Measurements from ENCODE around the gene MTRF1.

The MTRF1 gene

GRCh38 chr13:41213316-41213715 is 50.1 kb downstream of the MTRF1 start:
- no peak for TF ChIP-seq CTCF (IDR thresholded peaks at IDR 0.05; ENCODE audit: borderline replicate concordance, control extremely low read depth, extremely low read depth, insufficient read depth, missing control alignments)

GRCh38 chr13:41212881-41213280 is 50.5 kb downstream of the MTRF1 start:
- in situ Hi-C loops (cut with MboI; ENCODE audit: low sequenced_read_pairs, unreplicated experiment), result no loop called here
- TF ChIP-seq CTCF (IDR thresholded peaks at IDR 0.05; ENCODE audit: borderline replicate concordance, control extremely low read depth, extremely low read depth, insufficient read depth, missing control alignments), result no peak
- DNase-seq (ENCODE audit: low spot score), result no peak

More at GRCh38 chr13:41213316-41213715, 50.1 kb downstream of the MTRF1 start:
- DNase-seq (ENCODE audit: low spot score), result no peak
- in situ Hi-C loops (cut with MboI; ENCODE audit: low sequenced_read_pairs, unreplicated experiment), result no loop called here

DNA sequence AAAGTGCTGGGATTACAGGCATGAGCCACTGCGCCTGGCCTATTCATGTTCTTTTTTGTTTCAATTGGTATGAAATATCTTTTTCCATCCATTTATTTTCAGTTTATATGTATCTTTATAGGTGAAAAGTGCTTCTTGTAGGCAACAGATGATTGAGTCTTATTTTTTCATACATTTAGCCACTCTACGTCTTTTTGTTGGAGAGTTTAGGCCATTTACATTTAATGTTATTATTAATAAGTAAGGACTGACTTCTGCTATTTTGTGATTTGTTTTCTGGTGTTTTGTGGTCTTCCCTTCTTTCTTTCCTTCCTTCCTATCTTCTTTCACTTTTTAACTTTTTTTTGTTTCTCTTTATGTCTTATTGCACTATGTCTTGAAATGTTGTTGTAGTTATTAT is 52.3 kb downstream of the MTRF1 start:
- TF ChIP-seq CTCF (IDR thresholded peaks at IDR 0.05; ENCODE audit: borderline replicate concordance, control extremely low read depth, extremely low read depth, insufficient read depth, missing control alignments), result no peak
- in situ Hi-C loops (cut with MboI; ENCODE audit: low sequenced_read_pairs, unreplicated experiment), result no loop called here
- DNase-seq (ENCODE audit: low spot score), result no peak

GRCh38 chr13:41206467-41206866 is 56.9 kb downstream of the MTRF1 start:
- no peak for DNase-seq (ENCODE audit: low spot score)
- TF ChIP-seq CTCF (IDR thresholded peaks at IDR 0.05; ENCODE audit: borderline replicate concordance, control extremely low read depth, extremely low read depth, insufficient read depth, missing control alignments), result no peak
- in situ Hi-C loops (cut with MboI; ENCODE audit: low sequenced_read_pairs, unreplicated experiment), result no loop called here

- TF ChIP-seq CTCF (IDR thresholded peaks at IDR 0.05; ENCODE audit: borderline replicate concordance, control extremely low read depth, extremely low read depth, insufficient read depth, missing control alignments), result no peak
- DNase-seq (ENCODE audit: low spot score), result no peak
- in situ Hi-C loops (cut with MboI; ENCODE audit: low sequenced_read_pairs, unreplicated experiment), result no loop called here
These were observed 59.6 kb downstream of the MTRF1 start for GRCh38 chr13:41203810-41204209.

GRCh38 chr13:41200126-41200525 is 63.2 kb downstream of the MTRF1 start:
- no peak for TF ChIP-seq CTCF (IDR thresholded peaks at IDR 0.05; ENCODE audit: borderline replicate concordance, control extremely low read depth, extremely low read depth, insufficient read depth, missing control alignments)
- no peak for DNase-seq (ENCODE audit: low spot score)
- in situ Hi-C loops (cut with MboI; ENCODE audit: low sequenced_read_pairs, unreplicated experiment), result no loop called here

DNA sequence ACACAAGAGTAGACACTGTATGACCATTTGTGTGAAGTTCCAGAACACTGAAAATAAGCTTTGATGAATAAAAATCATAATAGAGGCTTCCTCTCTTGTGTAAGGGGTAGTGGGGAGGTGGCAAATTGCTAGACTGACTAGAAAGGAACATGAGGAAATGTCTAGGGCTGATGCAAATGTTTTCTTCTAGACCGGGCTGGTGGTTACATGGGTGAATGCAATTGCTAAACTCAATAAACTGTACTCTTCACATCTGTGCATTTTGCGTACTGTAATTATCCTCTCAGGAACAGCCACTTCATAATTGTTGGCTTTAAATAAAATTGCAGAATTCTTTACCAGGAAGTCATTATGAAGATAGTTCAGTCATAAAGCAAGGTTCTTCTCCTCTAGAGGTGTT is 63.9 kb downstream of the MTRF1 start:
- no peak for TF ChIP-seq CTCF (IDR thresholded peaks at IDR 0.05; ENCODE audit: borderline replicate concordance, control extremely low read depth, extremely low read depth, insufficient read depth, missing control alignments)
- peak; percentile 24 for DNase-seq (ENCODE audit: low spot score)
- in situ Hi-C loops (cut with MboI; ENCODE audit: low sequenced_read_pairs, unreplicated experiment), result loop anchor here (10.0 kb wide), 1 partner anchor 65 kb away; the partner anchor contains the start of gene KBTBD6

Measured in GM13976 (cell line).